Fibroblast of skin of right biceps (primary cell): ENCODE results near the gene IL1B.

Experiments used
- DNase-seq: peaks from one replicate; pipeline ENCODE4 v3.0.0-alpha.2; 2013

The IL1B gene

GRCh38 chr2:112803691-112804521 is 32.7 kb downstream of the IL1B start:
- DNase-seq: peak; percentile 95

GRCh38 chr2:112800881-112801583 is 35.5 kb downstream of the IL1B start:
- no peak for DNase-seq

- peak; percentile 35 for DNase-seq
Measured at GRCh38 chr2:112798979-112799975, 37.3 kb downstream of the IL1B start.

GRCh38 chr2:112796486-112796885 is 40.1 kb downstream of the IL1B start:
- DNase-seq: no peak

GRCh38 chr2:112795774-112796173 is 40.8 kb downstream of the IL1B start:
- DNase-seq: no peak

GRCh38 chr2:112794841-112795240 is 41.7 kb downstream of the IL1B start:
- DNase-seq: no peak

GRCh38 chr2:112794131-112794733 is 42.3 kb downstream of the IL1B start:
- peak; percentile 92 for DNase-seq

- DNase-seq: peak; percentile 49
Measured at GRCh38 chr2:112793449-112793978, 43.1 kb downstream of the IL1B start.

- DNase-seq: no peak
Measured at GRCh38 chr2:112792419-112792818, 44.2 kb downstream of the IL1B start.

- no peak for DNase-seq
Measured at GRCh38 chr2:112791693-112792230, 44.8 kb downstream of the IL1B start.

- no peak for DNase-seq
Measured at GRCh38 chr2:112791019-112791418, 45.6 kb downstream of the IL1B start.

- no peak for DNase-seq
Measured at GRCh38 chr2:112790305-112790704, 46.3 kb downstream of the IL1B start.

GRCh38 chr2:112789186-112789585 is 47.4 kb downstream of the IL1B start:
- DNase-seq: no peak

GRCh38 chr2:112788653-112789052 is 47.9 kb downstream of the IL1B start:
- DNase-seq: no peak

GRCh38 chr2:112787729-112788393 is 48.7 kb downstream of the IL1B start:
- DNase-seq: no peak

- DNase-seq: no peak
Measured at GRCh38 chr2:112787294-112787693, 49.3 kb downstream of the IL1B start.

GRCh38 chr2:112784199-112785189 is 52.1 kb downstream of the IL1B start, which contains the start of gene IL1A:
Gene IL1A, minus strand, starts transcription at chr2:112784493. Its CDS starts 723 bp downstream, at chr2:112783770.
- DNase-seq: peak; percentile 57

- no peak for DNase-seq
Measured at GRCh38 chr2:112783187-112783714, 53.3 kb downstream of the IL1B start.

GRCh38 chr2:112782234-112782799 is 54.3 kb downstream of the IL1B start:
- no peak for DNase-seq
